A549 (cell line): ENCODE measurements around the gene RBM34. TPM values are rescaled to one million over a fixed set of nuclear protein-coding genes. Genes with fewer than 3 reads are reported as not detected.

Experiments
- ATAC-seq, 2 experiments: fragments of 200-7000 bp in 1 of 2; fragments of >200 bp in 1 of 2; cut with Nextera tagmentation in 1 of 2; cut with Tn5 transposase in 1 of 2; 3 replicates each; pipeline versions ENCODE4 v1.8.0 to v1.9.1; 2018 to 2020; ENCODE audit warnings: mild to moderate bottlenecking in 1 of 2, moderate library complexity in 1 of 2
- CTCF ChIA-PET: fragments of 300-600 bp; sonication (Branson Sonifier 250); formaldehyde crosslinking; extraction: SDS; loops from one replicate; lab custom pipeline; 2021; ENCODE audit warnings: antibody characterized with exemption, inconsistent platforms; lab: Yijun Ruan, JAX
- POLR2A ChIA-PET: fragments of 350-600 bp; formaldehyde crosslinking; extraction: SDS; loops from one replicate; lab custom pipeline; 2021; ENCODE audit warnings: antibody characterized with exemption, inconsistent platforms; lab: Yijun Ruan, JAX
- DNase-seq, 2 experiments: peaks; one replicate each; pipeline versions ENCODE4 v3.0.0 to v3.0.0-alpha.2; 2011 to 2016; ENCODE audit warnings: low read depth in 1 of 2, low spot score in 1 of 2
- FAIRE-seq: peaks from 2 replicates; lab custom pipeline; 2011; peaks lifted over from hg19 to GRCh38; lab: Jason Lieb, UNC
- H3K27ac ChIP-seq, 2 experiments: fragments of >200 bp; sonication (Bioruptor Twin); formaldehyde crosslinking; 3 replicates each; pipeline ENCODE4 v1.5.1; 2016 to 2017
- H3K4me1 ChIP-seq: fragments of >200 bp; sonication (Bioruptor Twin); formaldehyde crosslinking; 3 replicates; pipeline ENCODE4 v1.6.1; 2016
- H3K4me2 ChIP-seq: fragments of >200 bp; sonication (Bioruptor Twin); formaldehyde crosslinking; 3 replicates; pipeline ENCODE4 v1.6.1; 2016
- H3K4me3 ChIP-seq: fragments of >200 bp; sonication (Bioruptor Twin); formaldehyde crosslinking; 3 replicates; pipeline ENCODE4 v1.5.1; 2016
- H3K9me3 ChIP-seq: fragments of >200 bp; sonication (Bioruptor Twin); formaldehyde crosslinking; 3 replicates; pipeline ENCODE4 v1.6.1; 2016
- BHLHE40 ChIP-seq: IDR thresholded peaks from 2 replicates; pipeline ENCODE4 v1.6.1; 2012; ENCODE audit warnings: low read depth, low read length, inconsistent platforms
- CBX2 ChIP-seq: fragments of 200-600 bp; sonication (generic); IDR thresholded peaks from 2 replicates; pipeline ENCODE4 v1.6.1; 2016; ENCODE audit warnings: low read depth, mild to moderate bottlenecking, borderline replicate concordance
- CTCF ChIP-seq: fragments of >200 bp; sonication (Bioruptor Twin); formaldehyde crosslinking; IDR thresholded peaks from 3 replicates; pipeline ENCODE4 v1.5.1; 2016
- E2F6 ChIP-seq: IDR thresholded peaks from 2 replicates; pipeline ENCODE4 v1.6.1; 2012; ENCODE audit warnings: low read depth, borderline replicate concordance
- EHF ChIP-seq: fragments of 250-450 bp; sonication (Bioruptor Pico); IDR thresholded peaks from 2 replicates; pipeline ENCODE4 v1.5.0; 2020; ENCODE audit warnings: mild to moderate bottlenecking
- EHMT2 ChIP-seq: fragments of 200-600 bp; sonication (generic); IDR thresholded peaks from 2 replicates; pipeline ENCODE4 v1.6.1; 2016; ENCODE audit warnings: antibody characterized with exemption, low read depth, mild to moderate bottlenecking, moderate library complexity
- ESRRA ChIP-seq: fragments of 150-350 bp; IDR thresholded peaks from 2 replicates; pipeline ENCODE4 v1.6.1; 2014; ENCODE audit warnings: mild to moderate bottlenecking, low read length, borderline replicate concordance
- FOSL2 ChIP-seq, 2 experiments: fragments of 450-650 bp in 1 of 2; fragments of >200 bp in 1 of 2; sonication (Bioruptor Twin) in 1 of 2; formaldehyde crosslinking; IDR thresholded peaks; 2 replicates each; pipeline versions ENCODE4 v1.5.0 to v1.6.1; 2016 to 2020; ENCODE audit warnings: mild to moderate bottlenecking in 1 of 2, moderate library complexity in 1 of 2
- HOXB13 ChIP-seq: fragments of 250-450 bp; sonication (Bioruptor Pico); IDR thresholded peaks from 2 replicates; pipeline ENCODE4 v1.5.0; 2020; ENCODE audit warnings: low read depth, mild to moderate bottlenecking, moderate library complexity
- JUN ChIP-seq, 2 experiments: fragments of >200 bp; sonication (Bioruptor Twin); formaldehyde crosslinking; IDR thresholded peaks; 2 replicates in 1 of 2; 3 replicates in 1 of 2; pipeline ENCODE4 v1.6.1; 2016 to 2017
- JUNB ChIP-seq: fragments of >200 bp; sonication (Bioruptor Twin); formaldehyde crosslinking; IDR thresholded peaks from 2 replicates; pipeline ENCODE4 v1.6.1; 2016
- MAZ ChIP-seq: fragments of 150-350 bp; IDR thresholded peaks from 2 replicates; pipeline ENCODE4 v1.6.1; 2014; ENCODE audit warnings: antibody characterized with exemption, low read depth, low read length, borderline replicate concordance
- RAD21 ChIP-seq, 2 experiments: fragments of >200 bp in 1 of 2; sonication (Bioruptor Twin) in 1 of 2; formaldehyde crosslinking in 1 of 2; IDR thresholded peaks in 1 of 2; conservative IDR thresholded peaks in 1 of 2; 2 replicates in 1 of 2; 3 replicates in 1 of 2; pipeline ENCODE4 v1.6.1; 2012 to 2018; ENCODE audit warnings: inconsistent platforms in 1 of 2
- RARB ChIP-seq: fragments of 250-450 bp; sonication (Bioruptor Pico); IDR thresholded peaks from 2 replicates; pipeline ENCODE4 v1.8.0; 2021; ENCODE audit warnings: mild to moderate bottlenecking, moderate library complexity
- RCOR1 ChIP-seq: fragments of 150-350 bp; IDR thresholded peaks from 2 replicates; pipeline ENCODE4 v1.6.1; 2014; ENCODE audit warnings: antibody characterized with exemption, low read length, low read depth
- RFX5 ChIP-seq: fragments of 450-650 bp; IDR thresholded peaks from 2 replicates; pipeline ENCODE4 v1.7.1; 2014; ENCODE audit warnings: antibody characterized with exemption, mild to moderate bottlenecking, moderate library complexity
- SREBF2 ChIP-seq: fragments of 450-650 bp; IDR thresholded peaks from 2 replicates; pipeline ENCODE4 v1.6.1; 2014; ENCODE audit warnings: mild to moderate bottlenecking, moderate library complexity
- TFCP2L1 ChIP-seq: fragments of 250-450 bp; sonication (Bioruptor Pico); IDR thresholded peaks from 2 replicates; pipeline ENCODE4 v1.5.0; 2021; ENCODE audit warnings: mild to moderate bottlenecking
- ZFP36 ChIP-seq: fragments of 450-650 bp; IDR thresholded peaks from 2 replicates; pipeline ENCODE4 v1.6.1; 2014; ENCODE audit warnings: borderline replicate concordance; ENCODE audit not compliant: partially characterized antibody
- WGBS: methylation state at CpG from one replicate; pipeline ENCODE4 v1.1.6; 2017; ENCODE audit errors: missing lambda C conversion rate; 5-methylcytosine and 5-hydroxymethylcytosine counted together
- polyA plus RNA-seq, 4 experiments: library from polyadenylated mRNA; depleted of rRNA in 3 of 4; stranded (reverse); fragments of >200 nt; fragmentation: RNase III in 1 of 4; extraction: RNeasy Plus Mini Kit Qiagen cat#74134 plus additional on column Dnase treatment in 1 of 4; gene quantifications; 2 replicates in 3 of 4; 3 replicates in 1 of 4; pipeline ENCODE4 v1.2.3, GENCODE V29; 2011 to 2017

Gene RBM34
- polyA plus RNA-seq, 2 of the 4 experiments (the other 2 are of a cell fraction), result 67.8 to 81.8 TPM

- H3K27ac ChIP-seq, result no peak overlapping the region
- ATAC-seq (no peak), FAIRE-seq (no peak)
- H3K9me3 ChIP-seq, result no peaks in the 10 kb centered on the region
- H3K4me1 ChIP-seq, result no peaks in the 10 kb centered on the region
- TF ChIP-seq BHLHE40, result no peak
- TF ChIP-seq, all 56 proteins: peak for 0
- DNase-seq, result no peak
- Histone ChIP-seq H3K4me2 (no peak overlapping the region), H3K4me3 (no peak overlapping the region)
- CTCF ChIA-PET, result interaction anchor here (1.6 kb wide), 1 partner anchor 17 kb away, joined by 3 read pairs; no protein-coding TSS in a partner anchor
- POLR2A ChIA-PET, result no interaction called here
- WGBS, result 76% methylated on average over 4 of the region's 4 CpGs
Measured at GRCh38 chr1:235136111-235136510, 24.9 kb downstream of the RBM34 start.

GRCh38 chr1:235134171-235134570 lies 26.9 kb downstream of the RBM34 start:
- WGBS, result 95% methylated on average over 12 of the region's 12 CpGs
- Histone ChIP-seq H3K9me3 (no peaks in the 10 kb centered on the region), H3K4me3 (no peak overlapping the region), H3K27ac (no peak overlapping the region), H3K4me1 (no peaks in the 10 kb centered on the region), H3K4me2 (no peak overlapping the region)
- TF ChIP-seq SREBF2, result no peak
- no peak for TF ChIP-seq MAZ
- TF ChIP-seq CTCF, result no peak
- TF ChIP-seq EHF (CRISPR knock-in tag), result no peak
- no peak for TF ChIP-seq RARB (CRISPR knock-in tag)
- no peak for TF ChIP-seq FOSL2 (IDR thresholded peaks at IDR 0.05)
- no peak for TF ChIP-seq FOSL2 (CRISPR knock-in tag; IDR thresholded peaks at IDR 0.05)
- no peak for TF ChIP-seq HOXB13 (CRISPR knock-in tag)
- TF ChIP-seq RAD21 (conservative IDR thresholded peaks at IDR 0.05 in 1 of 2, IDR thresholded peaks at IDR 0.05 in 1 of 2), result no peak
- TF ChIP-seq ZFP36, result no peak
- no peak for TF ChIP-seq EHMT2
- no peak for TF ChIP-seq E2F6
- ChIA-PET POLR2A (no interaction called here), CTCF (interaction anchor here (2.0 kb wide), 1 partner anchor 11 kb away, joined by 10 read pairs; no protein-coding TSS in a partner anchor)
- ATAC-seq (no peak), FAIRE-seq (no peak), DNase-seq (no peak)

GRCh38 chr1:235133086-235133485 lies 28.0 kb downstream of the RBM34 start:
- ChIA-PET POLR2A (interaction anchor here (1.1 kb wide), 1 partner anchor 11 kb away, joined by 3 read pairs; no protein-coding TSS in a partner anchor), CTCF (interaction anchor here (2.0 kb wide), 2 partner anchors 8 to 12 kb away, joined by 4 to 10 read pairs; no protein-coding TSS in a partner anchor)
- no peak for TF ChIP-seq ESRRA
- TF ChIP-seq, all 56 proteins: peak for 0
- 95% methylated on average over 3 of the region's 3 CpGs for WGBS
- Histone ChIP-seq H3K4me1 (no peaks in the 10 kb centered on the region), H3K9me3 (no peaks in the 10 kb centered on the region), H3K4me2 (no peak overlapping the region), H3K4me3 (no peak overlapping the region), H3K27ac (no peak overlapping the region)
- ATAC-seq, result no peak
- no peak for FAIRE-seq
- no peak for DNase-seq

- ChIA-PET CTCF (interaction anchor here (0.6 to 2.0 kb wide), 7 partner anchors 8 to 633 kb away, joined by 3 to 10 read pairs (median 4); partner anchors contain the start of gene RBM34), POLR2A (no interaction called here)
- no peak for FAIRE-seq
- H3K27ac ChIP-seq, result no peak overlapping the region
- H3K4me1 ChIP-seq, result peaks cover 2% of the 10 kb centered on the region; the same call in 2 of the 3 replicates
- H3K4me2 ChIP-seq, result no peak overlapping the region
- H3K4me3 ChIP-seq, result no peak overlapping the region
- DNase-seq, result no peak
- TF ChIP-seq E2F6 (no peak), RCOR1 (no peak), RFX5 (no peak), TFCP2L1 (no peak), JUNB (no peak), CBX2 (no peak), JUN (IDR thresholded peaks at IDR 0.05) (no peak), FOSL2 (IDR thresholded peaks at IDR 0.05) (no peak), FOSL2 (CRISPR knock-in tag; IDR thresholded peaks at IDR 0.05) (no peak)
- ATAC-seq, result no peak
- WGBS, result 87% methylated on average over 6 of the region's 6 CpGs
- no peaks in the 10 kb centered on the region for H3K9me3 ChIP-seq
Measured at GRCh38 chr1:235131961-235132360, 29.1 kb downstream of the RBM34 start.
